Measurements from ENCODE around the gene CADPS.

DNA sequence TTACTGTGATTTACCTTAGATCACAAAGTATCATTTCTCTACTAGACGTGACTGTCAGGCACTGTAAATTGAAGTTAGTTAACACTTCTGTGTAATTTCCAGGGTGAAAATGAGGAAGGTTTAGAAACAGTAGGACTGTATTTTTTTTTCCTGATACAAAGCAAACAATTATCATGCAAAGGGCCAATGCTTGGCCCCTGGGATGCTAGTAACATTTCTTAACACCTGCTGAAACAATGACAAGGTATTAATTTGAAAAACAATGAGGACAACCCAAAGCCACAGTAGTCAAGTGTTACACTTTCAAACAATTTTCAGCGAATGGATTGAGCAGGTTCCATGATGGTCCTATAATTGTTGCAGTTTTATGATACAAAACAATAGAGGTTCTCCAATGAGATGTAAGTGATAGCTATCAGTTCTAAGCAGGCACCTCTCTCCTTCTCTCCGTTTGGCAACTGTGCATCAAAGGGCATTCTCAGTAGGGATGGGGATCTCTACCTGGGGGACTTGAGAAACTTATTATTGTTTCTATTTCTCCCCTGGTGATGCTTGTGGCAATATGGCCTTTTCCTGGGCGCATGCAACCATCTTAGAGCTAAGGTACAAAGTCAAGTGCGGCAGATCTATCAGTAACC is 435.9 kb downstream of the CADPS start:
- TF ChIP-seq POLR2A (IDR thresholded peaks at IDR 0.05; ENCODE audit: low read length), result no peak
- no peak for TF ChIP-seq GATA1 (IDR thresholded peaks at IDR 0.05; ENCODE audit: low read depth, low read length)
